ENCODE measurements around the gene APLF. TPM values are rescaled to one million over a fixed set of nuclear protein-coding genes. Genes with fewer than 3 reads are reported as not detected.

Gene APLF
- total and polyA plus RNA-seq, 2 donors (not counting 3 experiments of a cell fraction or from before 2014, with no cell fraction given), result 0.75 to 2.3 TPM

- no peak overlapping the region for H3K4me3 ChIP-seq (replicated peaks in 1 of 3; ENCODE audit: insufficient read depth in 1 of 3, low read depth in 1 of 3, low read length in 3 of 3)
- no peak overlapping the region for H3K4me2 ChIP-seq (ENCODE audit: insufficient read depth, low read length)
- ChIA-PET POLR2A (no interaction called here), CTCF (interaction anchor here (0.8 kb wide), 1 partner anchor 51 kb away, joined by 3 read pairs; no protein-coding TSS in a partner anchor)
- no peak overlapping the region for H3K27ac ChIP-seq (ENCODE audit: insufficient read depth, low read depth, low read length)
- no peaks in the 10 kb centered on the region for H3K79me2 ChIP-seq (ENCODE audit: control insufficient read depth, insufficient read depth, low read length)
- H3K9ac ChIP-seq (replicated peaks; ENCODE audit: extremely low read depth, insufficient read depth, low read length), result no peak overlapping the region
- DNase-seq (ENCODE audit: low read depth, low spot score), result no peak
- no peak overlapping the region for H2AFZ ChIP-seq (ENCODE audit: low read depth, low read length)
- intact Hi-C loops (cut with micrococcal nuclease), result no loop called here
- H3K4me1 ChIP-seq (ENCODE audit: control insufficient read depth, extremely low read depth, insufficient read depth, low read length), result no peaks in the 10 kb centered on the region
- no peak for FAIRE-seq
- no peaks in the 10 kb centered on the region for H3K36me3 ChIP-seq (ENCODE audit: control insufficient read depth in 2 of 2, extremely low read depth in 1 of 2, insufficient read depth in 2 of 2, low read length in 2 of 2)
- BruUV-seq (replicated peaks), result no TSS peak
- no peak for TF ChIP-seq FOS (IDR thresholded peaks at IDR 0.05; ENCODE audit: borderline replicate concordance, insufficient read depth, low read length)
- TF ChIP-seq POLR2A (IDR thresholded peaks at IDR 0.05; ENCODE audit: low read depth, low read length), result no peak
- no peak for TF ChIP-seq POLR2AphosphoS5 (IDR thresholded peaks at IDR 0.05; ENCODE audit: insufficient read depth, low read depth, low read length)
- no peak for TF ChIP-seq EZH2 (IDR thresholded peaks at IDR 0.05; ENCODE audit: borderline replicate concordance, low read depth, low read length, severe bottlenecking)
- no peak for TF ChIP-seq CTCF (IDR thresholded peaks at IDR 0.05; ENCODE audit: extremely low read depth in 1 of 2, insufficient read depth in 1 of 2, low read depth in 1 of 2, low read length in 2 of 2)
- no peak for TF ChIP-seq JUN (IDR thresholded peaks at IDR 0.05; ENCODE audit: borderline replicate concordance, insufficient read depth, insufficient read length, low read depth)
- no peak for TF ChIP-seq MYC (IDR thresholded peaks at IDR 0.05; ENCODE audit: low read depth, low read length)
- no peak for TF ChIP-seq MAX (IDR thresholded peaks at IDR 0.05; ENCODE audit: insufficient read depth, insufficient read length)
- TF ChIP-seq GATA2 (IDR thresholded peaks at IDR 0.05; ENCODE audit: insufficient read depth, insufficient read length, low read depth, low read length), result no peak
- H3K9me1 ChIP-seq (replicated peaks; ENCODE audit: control insufficient read depth, extremely low read depth, insufficient read depth, low read length), result no peaks in the 10 kb centered on the region
- H3K9me3 ChIP-seq (replicated peaks; ENCODE audit: control insufficient read depth, insufficient read depth, low read length), result no peaks in the 10 kb centered on the region
- no peaks in the 10 kb centered on the region for H3K27me3 ChIP-seq (ENCODE audit: control insufficient read depth in 2 of 2, insufficient read depth in 2 of 2, low read length in 2 of 2)
- dilution Hi-C loops (cut with MboI; ENCODE audit: extremely low pct_ligation_motif_present, low sequenced_read_pairs), result no loop called here
- no peaks in the 10 kb centered on the region for H4K20me1 ChIP-seq (replicated peaks; ENCODE audit: control insufficient read depth, extremely low read depth, insufficient read depth, low read length)
Observed at GRCh38 chr2:68544811-68545210, 77.4 kb downstream of the APLF start.
